Breast epithelium (tissue), 3 donors: ENCODE results near the gene RPL14.

ENCODE experiments used
- POLR2A ChIP-seq: fragments of 450-650 bp; IDR thresholded peaks from one replicate; pipeline ENCODE4 v1.6.1; 2016; ENCODE audit warnings: antibody characterized with exemption, mild to moderate bottlenecking, moderate library complexity
- TF ChIP-seq, protein P1 (sequence below), 3 donors: fragments of 450-650 bp; IDR thresholded peaks; one replicate each; pipeline ENCODE4 v1.5.1; 2016 to 2017; ENCODE audit warnings: antibody characterized with exemption in 3 of 3, mild to moderate bottlenecking in 3 of 3, moderate library complexity in 3 of 3

DNA sequence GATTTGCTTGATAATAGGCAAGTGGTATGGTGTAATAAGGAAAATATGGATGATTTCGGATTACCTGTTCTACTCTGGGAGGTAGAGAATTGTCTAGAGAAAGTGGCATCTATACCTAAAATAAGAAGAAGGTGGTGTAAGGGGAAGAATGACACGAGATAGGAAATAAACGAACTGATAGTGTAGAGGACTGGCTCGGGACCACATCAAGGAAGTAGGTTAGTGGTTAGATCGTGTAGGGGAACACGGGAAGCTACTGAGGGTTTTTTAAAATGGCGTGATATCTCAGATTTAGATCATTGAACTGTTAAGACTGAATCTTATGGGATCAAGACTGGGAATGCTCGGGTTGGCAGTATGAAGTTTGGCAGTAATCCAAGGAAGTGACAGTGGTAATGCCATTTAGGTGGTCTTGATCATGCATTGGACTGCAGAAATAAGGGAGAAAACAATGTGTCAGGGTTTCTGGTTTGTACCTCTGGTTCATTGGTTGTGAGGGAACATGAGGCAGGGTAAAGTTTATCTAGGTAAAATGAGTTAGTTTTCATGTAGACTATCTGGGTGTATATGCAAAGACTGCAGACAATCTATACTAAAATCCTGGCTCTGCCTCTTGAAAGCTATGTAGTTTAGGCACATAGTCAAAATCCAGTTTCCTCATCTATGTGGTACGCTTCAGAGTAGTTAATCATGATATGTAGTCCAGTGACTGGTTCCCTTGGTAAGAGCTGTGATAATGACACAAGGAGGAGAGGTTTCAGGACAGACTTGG, 7.4 kb downstream of the RPL14 start:
- TF ChIP-seq, protein P1, sequence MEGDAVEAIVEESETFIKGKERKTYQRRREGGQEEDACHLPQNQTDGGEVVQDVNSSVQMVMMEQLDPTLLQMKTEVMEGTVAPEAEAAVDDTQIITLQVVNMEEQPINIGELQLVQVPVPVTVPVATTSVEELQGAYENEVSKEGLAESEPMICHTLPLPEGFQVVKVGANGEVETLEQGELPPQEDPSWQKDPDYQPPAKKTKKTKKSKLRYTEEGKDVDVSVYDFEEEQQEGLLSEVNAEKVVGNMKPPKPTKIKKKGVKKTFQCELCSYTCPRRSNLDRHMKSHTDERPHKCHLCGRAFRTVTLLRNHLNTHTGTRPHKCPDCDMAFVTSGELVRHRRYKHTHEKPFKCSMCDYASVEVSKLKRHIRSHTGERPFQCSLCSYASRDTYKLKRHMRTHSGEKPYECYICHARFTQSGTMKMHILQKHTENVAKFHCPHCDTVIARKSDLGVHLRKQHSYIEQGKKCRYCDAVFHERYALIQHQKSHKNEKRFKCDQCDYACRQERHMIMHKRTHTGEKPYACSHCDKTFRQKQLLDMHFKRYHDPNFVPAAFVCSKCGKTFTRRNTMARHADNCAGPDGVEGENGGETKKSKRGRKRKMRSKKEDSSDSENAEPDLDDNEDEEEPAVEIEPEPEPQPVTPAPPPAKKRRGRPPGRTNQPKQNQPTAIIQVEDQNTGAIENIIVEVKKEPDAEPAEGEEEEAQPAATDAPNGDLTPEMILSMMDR (IDR thresholded peaks at IDR 0.05): no peak
- TF ChIP-seq POLR2A: no peak
